HepG2 (cell line): ENCODE data around the gene TRMT112.

Source experiments
- CHD2 ChIP-seq: IDR thresholded peaks from 2 replicates; pipeline ENCODE4 v1.6.1; 2011; ENCODE audit warnings: low read depth, low read length, improper control_type of control experiment
- CTCF ChIP-seq: sonication (generic); formaldehyde crosslinking; IDR thresholded peaks from 2 replicates; pipeline ENCODE4 v1.5.0; 2020; ENCODE audit warnings: mild to moderate bottlenecking, missing genetic modification reagents, moderate library complexity
- MAFF ChIP-seq: IDR thresholded peaks from 2 replicates; pipeline ENCODE4 v1.6.1; 2011; ENCODE audit warnings: low read depth, low read length, improper control_type of control experiment
- MYC ChIP-seq: sonication (generic); formaldehyde crosslinking; IDR thresholded peaks from 2 replicates; pipeline ENCODE4 v1.9.0; 2021; ENCODE audit warnings: missing genetic modification reagents, borderline replicate concordance

GRCh38 chr11:64352099-64352994, 35.0 kb upstream of the TRMT112 start:
- TF ChIP-seq MAFF = no peak
- TF ChIP-seq CTCF (CRISPR knock-in tag) = no peak
- no peak for TF ChIP-seq CHD2
- no peak for TF ChIP-seq MYC
